Brain microvascular endothelial cell (primary cell): Measurements from ENCODE around the gene PRKCQ.

Experiments used
- DNase-seq: peaks from one replicate; pipeline ENCODE4 v3.0.0-alpha.2; 2020
- H3K27ac ChIP-seq: fragments of 250-450 bp; sonication (Bioruptor Pico); 2 replicates; pipeline ENCODE4 v1.5.1; 2020; ENCODE audit warnings: mild to moderate bottlenecking, moderate library complexity
- H3K27me3 ChIP-seq: fragments of 250-450 bp; sonication (Bioruptor Pico); replicated peaks from 2 replicates; pipeline ENCODE4 v1.5.1; 2020; ENCODE audit warnings: mild to moderate bottlenecking
- H3K36me3 ChIP-seq: fragments of 250-450 bp; sonication (Bioruptor Pico); replicated peaks from 2 replicates; pipeline ENCODE4 v1.5.1; 2020; ENCODE audit warnings: mild to moderate bottlenecking
- H3K4me3 ChIP-seq: 2 replicates; pipeline ENCODE4 v1.5.1; 2011; ENCODE audit warnings: low read depth, mild to moderate bottlenecking, control low read depth, low read length, moderate library complexity
- CTCF ChIP-seq: IDR thresholded peaks from 2 replicates; pipeline ENCODE4 v1.5.1; 2011; ENCODE audit warnings: low read depth, mild to moderate bottlenecking, moderate library complexity, low read length, control low read depth, inconsistent platforms; ENCODE audit errors: missing control alignments
- in situ Hi-C: cut with HindIII; loops from 2 replicates; pipeline ENCODE4 v1.10.0; 2017; ENCODE audit warnings: low sequenced_read_pairs, low pct_ligation_motif_present

Gene PRKCQ

DNA sequence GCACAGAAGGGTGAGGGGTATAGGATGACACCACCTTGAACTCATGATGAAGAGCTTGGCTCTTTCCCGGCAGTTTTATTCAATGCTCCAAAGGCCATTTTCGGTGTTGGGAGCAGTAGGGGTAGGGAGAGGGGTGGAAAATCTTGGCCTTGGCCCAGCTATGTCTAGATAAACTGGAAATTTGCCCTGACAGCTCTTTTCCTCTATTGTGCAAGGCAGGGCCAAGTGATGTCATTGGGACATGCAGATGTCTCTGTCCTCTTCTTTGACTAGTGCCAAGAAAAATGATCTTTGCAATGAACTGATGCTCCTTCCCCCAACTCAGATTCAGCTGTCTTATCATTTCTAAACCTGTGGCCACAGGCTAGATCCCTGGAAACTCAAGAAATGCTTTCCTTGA lies 27.7 kb upstream of the PRKCQ start:
- no peak for TF ChIP-seq CTCF
- DNase-seq, result no peak
- Histone ChIP-seq H3K27ac (no peak overlapping the region), H3K27me3 (no peaks in the 10 kb centered on the region), H3K4me3 (no peak overlapping the region), H3K36me3 (no peaks in the 10 kb centered on the region)
- in situ Hi-C loops, result no loop called here

DNA sequence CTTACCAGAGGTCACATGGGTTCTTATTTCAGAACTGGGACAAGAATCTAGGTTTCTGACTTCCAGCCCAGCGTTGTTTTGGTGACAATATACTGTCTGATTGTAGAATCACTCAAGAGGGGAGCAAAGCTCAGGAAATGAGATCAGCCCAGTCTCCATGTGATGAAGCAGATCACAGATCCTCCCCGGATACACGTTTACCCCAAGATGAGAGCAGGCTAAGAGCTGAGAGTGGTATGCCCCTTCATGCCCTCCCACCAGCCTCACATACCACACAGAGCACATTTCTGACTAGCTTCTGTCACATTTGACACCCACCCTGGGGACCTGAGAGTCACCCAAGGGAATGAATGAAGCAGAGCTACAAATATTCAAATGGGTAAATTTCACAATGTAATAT lies 27.1 kb upstream of the PRKCQ start:
- no peak overlapping the region for H3K27ac ChIP-seq
- no peak overlapping the region for H3K4me3 ChIP-seq
- TF ChIP-seq CTCF, result no peak
- H3K27me3 ChIP-seq, result no peaks in the 10 kb centered on the region
- DNase-seq, result no peak
- in situ Hi-C loops, result no loop called here
- no peaks in the 10 kb centered on the region for H3K36me3 ChIP-seq

GRCh38 chr10:6603142-6604125 lies 23.4 kb upstream of the PRKCQ start:
- in situ Hi-C loops, result no loop called here
- Histone ChIP-seq H3K27me3 (no peaks in the 10 kb centered on the region), H3K4me3 (no peak overlapping the region), H3K27ac (no peak overlapping the region), H3K36me3 (no peaks in the 10 kb centered on the region)
- TF ChIP-seq CTCF, result no peak
- DNase-seq, result no peak

GRCh38 chr10:6602700-6603084 lies 22.6 kb upstream of the PRKCQ start:
- H3K4me3 ChIP-seq, result no peak overlapping the region
- TF ChIP-seq CTCF, result no peak
- in situ Hi-C loops, result no loop called here
- H3K36me3 ChIP-seq, result no peaks in the 10 kb centered on the region
- H3K27ac ChIP-seq, result no peak overlapping the region
- no peak for DNase-seq
- H3K27me3 ChIP-seq, result no peaks in the 10 kb centered on the region

GRCh38 chr10:6602026-6602699 lies 22.1 kb upstream of the PRKCQ start:
- Histone ChIP-seq H3K4me3 (no peak overlapping the region), H3K27ac (no peak overlapping the region), H3K36me3 (no peaks in the 10 kb centered on the region), H3K27me3 (no peaks in the 10 kb centered on the region)
- in situ Hi-C loops, result no loop called here
- TF ChIP-seq CTCF, result no peak
- no peak for DNase-seq
